ENCODE data around the gene PIK3R4. TPM values are rescaled to one million over a fixed set of nuclear protein-coding genes. Genes with fewer than 3 reads are reported as not detected.

Gene PIK3R4
- total RNA-seq, 4 donors from 2014 or later, result 8.2 to 33.0 (median 29.3) TPM

DNA sequence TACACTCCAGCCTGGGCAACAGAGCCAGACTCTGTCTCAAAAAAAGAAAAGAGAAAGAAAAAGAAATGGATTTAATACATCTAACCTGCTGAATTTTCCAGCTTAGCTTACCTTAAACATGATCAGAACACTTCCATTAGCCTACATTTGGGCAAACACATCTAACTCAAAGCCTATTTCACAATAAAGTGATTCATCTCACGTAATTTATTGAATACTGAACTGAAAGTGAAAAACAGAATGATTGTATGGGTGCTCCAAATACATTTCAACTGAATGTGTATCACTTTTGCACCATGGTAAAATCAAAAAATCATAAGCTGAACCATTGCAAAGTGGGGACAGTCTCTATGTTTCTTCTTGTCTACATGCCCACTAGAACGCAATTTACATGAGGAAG lies 9.0 kb downstream of the PIK3R4 start:
- intact Hi-C loops (cut with DNase I; ENCODE audit: low total_unique reads), result no loop called here
- in situ Hi-C loops (cut with MboI; ENCODE audit: low pct_ligation_motif_present in 1 of 4, low pct_unique_long_range_greater_than_20kb in 1 of 4, low sequenced_read_pairs in 3 of 4), result no loop called here
- Histone ChIP-seq H3K27ac (no peak overlapping the region), H3K9me3 (no peaks in the 10 kb centered on the region), H3K36me3 (peaks cover 0 to 17% (median 3%) of the 10 kb centered on the region in 4 donors), H3K4me1 (peaks cover 0 to 7% (median 0%) of the 10 kb centered on the region in 4 donors), H3K4me3 (no peak overlapping the region), H3K27me3 (no peaks in the 10 kb centered on the region)
- 75 to 93% methylated on average over 2 of the region's 2 CpGs for WGBS, 2 donors (ENCODE audit: low coverage in 1 of 2)
- DNase-seq, result no peak
- TF ChIP-seq, protein P1, sequence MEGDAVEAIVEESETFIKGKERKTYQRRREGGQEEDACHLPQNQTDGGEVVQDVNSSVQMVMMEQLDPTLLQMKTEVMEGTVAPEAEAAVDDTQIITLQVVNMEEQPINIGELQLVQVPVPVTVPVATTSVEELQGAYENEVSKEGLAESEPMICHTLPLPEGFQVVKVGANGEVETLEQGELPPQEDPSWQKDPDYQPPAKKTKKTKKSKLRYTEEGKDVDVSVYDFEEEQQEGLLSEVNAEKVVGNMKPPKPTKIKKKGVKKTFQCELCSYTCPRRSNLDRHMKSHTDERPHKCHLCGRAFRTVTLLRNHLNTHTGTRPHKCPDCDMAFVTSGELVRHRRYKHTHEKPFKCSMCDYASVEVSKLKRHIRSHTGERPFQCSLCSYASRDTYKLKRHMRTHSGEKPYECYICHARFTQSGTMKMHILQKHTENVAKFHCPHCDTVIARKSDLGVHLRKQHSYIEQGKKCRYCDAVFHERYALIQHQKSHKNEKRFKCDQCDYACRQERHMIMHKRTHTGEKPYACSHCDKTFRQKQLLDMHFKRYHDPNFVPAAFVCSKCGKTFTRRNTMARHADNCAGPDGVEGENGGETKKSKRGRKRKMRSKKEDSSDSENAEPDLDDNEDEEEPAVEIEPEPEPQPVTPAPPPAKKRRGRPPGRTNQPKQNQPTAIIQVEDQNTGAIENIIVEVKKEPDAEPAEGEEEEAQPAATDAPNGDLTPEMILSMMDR (IDR thresholded peaks at IDR 0.05), result no peak
- TF ChIP-seq POLR2AphosphoS5 (IDR thresholded peaks at IDR 0.05) (no peak), POLR2A (IDR thresholded peaks at IDR 0.05) (no peak), EP300 (IDR thresholded peaks at IDR 0.05; ENCODE audit: low read depth) (no peak)

DNA sequence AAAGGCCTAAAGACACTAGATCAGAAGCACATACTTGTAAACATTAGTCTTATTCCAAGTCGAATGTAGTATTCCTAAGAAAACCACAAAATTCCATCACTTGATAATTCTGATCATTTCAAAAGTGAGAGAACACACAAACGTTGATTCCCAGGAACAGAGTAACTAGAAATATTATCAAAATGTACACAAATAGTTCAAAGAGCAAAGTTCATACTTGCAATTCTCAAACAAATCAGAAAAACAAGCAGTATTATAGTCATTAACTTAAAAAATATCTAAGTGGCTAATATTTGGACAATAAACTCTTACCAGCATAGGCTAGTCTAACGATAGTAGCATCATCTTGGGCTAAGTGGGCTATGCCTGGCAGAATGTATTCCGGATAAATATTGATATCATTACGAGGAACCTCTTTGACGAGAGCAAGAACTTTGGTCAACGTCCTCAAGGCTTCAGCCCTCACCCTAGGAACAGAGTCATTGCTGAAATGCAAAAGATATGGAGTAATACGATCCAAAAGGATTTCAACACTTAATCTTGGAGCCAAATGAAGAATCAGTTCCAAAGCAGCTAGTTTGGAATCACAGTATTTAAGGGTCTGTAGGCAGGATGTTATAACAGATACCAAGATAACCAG lies 13.3 kb downstream of the PIK3R4 start:
- H3K4me1 ChIP-seq, result peaks cover 0 to 3% (median 0%) of the 10 kb centered on the region in 4 donors
- no peak for DNase-seq
- TF ChIP-seq POLR2AphosphoS5 (IDR thresholded peaks at IDR 0.05) (no peak), EP300 (IDR thresholded peaks at IDR 0.05; ENCODE audit: low read depth) (no peak), POLR2A (IDR thresholded peaks at IDR 0.05) (no peak)
- TF ChIP-seq, protein P1 (IDR thresholded peaks at IDR 0.05), result no peak
- intact Hi-C loops (cut with DNase I; ENCODE audit: low total_unique reads), result no loop called here
- H3K9me3 ChIP-seq, result no peaks in the 10 kb centered on the region
- WGBS, 2 donors (ENCODE audit: low coverage in 1 of 2), result 71 to 81% methylated on average over 8 of the region's 8 CpGs
- no peak overlapping the region for H3K4me3 ChIP-seq
- H3K36me3 ChIP-seq, result peaks cover 0 to 17% (median 3%) of the 10 kb centered on the region in 4 donors
- no peak overlapping the region for H3K27ac ChIP-seq
- H3K27me3 ChIP-seq, result no peaks in the 10 kb centered on the region
- in situ Hi-C loops (cut with MboI; ENCODE audit: low pct_ligation_motif_present in 1 of 4, low pct_unique_long_range_greater_than_20kb in 1 of 4, low sequenced_read_pairs in 3 of 4), result no loop called here

DNA sequence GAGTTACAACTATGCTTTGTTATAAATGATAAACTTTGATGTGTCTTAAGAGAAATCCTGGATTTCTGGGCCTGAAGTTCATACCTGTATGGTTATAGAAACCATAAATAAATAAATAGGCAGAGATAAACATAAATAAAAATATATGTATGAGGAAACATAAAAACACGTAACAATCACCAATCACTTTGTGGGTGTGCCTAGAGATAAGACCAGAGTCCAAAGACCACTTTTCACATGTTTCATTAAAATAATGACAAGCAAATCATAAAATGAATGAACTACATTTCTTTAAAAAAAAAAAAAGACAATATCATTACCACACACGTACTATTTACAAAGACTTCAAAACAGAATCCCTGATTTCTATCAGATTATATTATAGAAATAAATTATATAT lies 14.1 kb downstream of the PIK3R4 start:
- intact Hi-C loops (cut with DNase I; ENCODE audit: low total_unique reads) (no loop called here), in situ Hi-C loops (cut with MboI; ENCODE audit: low pct_ligation_motif_present in 1 of 4, low pct_unique_long_range_greater_than_20kb in 1 of 4, low sequenced_read_pairs in 3 of 4) (no loop called here)
- no peak for DNase-seq
- Histone ChIP-seq H3K27ac (no peak overlapping the region), H3K4me3 (no peak overlapping the region), H3K4me1 (peaks cover 0 to 3% (median 0%) of the 10 kb centered on the region in 4 donors), H3K27me3 (no peaks in the 10 kb centered on the region), H3K9me3 (no peaks in the 10 kb centered on the region), H3K36me3 (peaks cover 0 to 17% (median 3%) of the 10 kb centered on the region in 4 donors)
- TF ChIP-seq POLR2A (IDR thresholded peaks at IDR 0.05), result no peak
- TF ChIP-seq, protein P1 (IDR thresholded peaks at IDR 0.05), result no peak
- TF ChIP-seq POLR2AphosphoS5 (IDR thresholded peaks at IDR 0.05), result no peak
- no peak for TF ChIP-seq EP300 (IDR thresholded peaks at IDR 0.05; ENCODE audit: low read depth)
- 48 to 74% methylated on average over 2 of the region's 2 CpGs for WGBS, 2 donors (ENCODE audit: low coverage in 1 of 2)

DNA sequence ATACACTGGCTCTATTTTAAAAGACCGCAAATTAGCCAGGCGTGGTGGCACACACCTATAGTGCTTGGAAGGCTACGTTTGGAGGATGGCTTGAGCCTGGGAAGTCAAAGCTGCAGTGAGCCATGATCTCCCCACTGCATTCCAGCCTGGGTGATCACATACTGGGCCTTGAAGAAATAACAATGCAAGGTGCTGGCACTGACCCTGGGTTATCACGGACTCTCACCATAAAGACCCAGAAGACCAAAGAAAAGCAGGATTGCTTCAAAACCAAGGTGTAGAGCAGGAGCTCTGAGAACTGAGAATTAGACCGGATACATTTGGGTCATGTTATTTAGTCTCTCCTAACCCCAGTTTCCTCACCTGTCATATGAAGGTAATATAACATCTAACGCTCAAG lies 14.8 kb downstream of the PIK3R4 start:
- Histone ChIP-seq H3K36me3 (peaks cover 0 to 17% (median 3%) of the 10 kb centered on the region in 4 donors), H3K9me3 (no peaks in the 10 kb centered on the region), H3K4me3 (no peak overlapping the region), H3K4me1 (peaks cover 0 to 3% (median under 1%) of the 10 kb centered on the region in 4 donors), H3K27ac (no peak overlapping the region), H3K27me3 (no peaks in the 10 kb centered on the region)
- DNase-seq, result no peak
- 90 to 96% methylated on average over 2 to 6 of the region's 6 CpGs for WGBS, 2 donors (ENCODE audit: low coverage in 1 of 2)
- intact Hi-C loops (cut with DNase I; ENCODE audit: low total_unique reads) (no loop called here), in situ Hi-C loops (cut with MboI; ENCODE audit: low pct_ligation_motif_present in 1 of 4, low pct_unique_long_range_greater_than_20kb in 1 of 4, low sequenced_read_pairs in 3 of 4) (no loop called here)
- TF ChIP-seq, protein P1 (IDR thresholded peaks at IDR 0.05), result no peak
- TF ChIP-seq POLR2AphosphoS5 (IDR thresholded peaks at IDR 0.05) (no peak), EP300 (IDR thresholded peaks at IDR 0.05; ENCODE audit: low read depth) (no peak), POLR2A (IDR thresholded peaks at IDR 0.05) (no peak)
